ENCODE data around the gene MICAL3. TPM values are rescaled to one million over a fixed set of nuclear protein-coding genes. Genes with fewer than 3 reads are reported as not detected.
A peak's percentile ranks its signal among the peaks of the same experiment; 100 is the strongest.
"Not testable (repeated sequence)": the region's sequence is repeated elsewhere in the genome, so short reads cannot be mapped to it uniquely, and the experiment has no call there.

The MICAL3 gene
- total RNA-seq, 1 experiment from 2014 or later: 47.1 TPM

DNA sequence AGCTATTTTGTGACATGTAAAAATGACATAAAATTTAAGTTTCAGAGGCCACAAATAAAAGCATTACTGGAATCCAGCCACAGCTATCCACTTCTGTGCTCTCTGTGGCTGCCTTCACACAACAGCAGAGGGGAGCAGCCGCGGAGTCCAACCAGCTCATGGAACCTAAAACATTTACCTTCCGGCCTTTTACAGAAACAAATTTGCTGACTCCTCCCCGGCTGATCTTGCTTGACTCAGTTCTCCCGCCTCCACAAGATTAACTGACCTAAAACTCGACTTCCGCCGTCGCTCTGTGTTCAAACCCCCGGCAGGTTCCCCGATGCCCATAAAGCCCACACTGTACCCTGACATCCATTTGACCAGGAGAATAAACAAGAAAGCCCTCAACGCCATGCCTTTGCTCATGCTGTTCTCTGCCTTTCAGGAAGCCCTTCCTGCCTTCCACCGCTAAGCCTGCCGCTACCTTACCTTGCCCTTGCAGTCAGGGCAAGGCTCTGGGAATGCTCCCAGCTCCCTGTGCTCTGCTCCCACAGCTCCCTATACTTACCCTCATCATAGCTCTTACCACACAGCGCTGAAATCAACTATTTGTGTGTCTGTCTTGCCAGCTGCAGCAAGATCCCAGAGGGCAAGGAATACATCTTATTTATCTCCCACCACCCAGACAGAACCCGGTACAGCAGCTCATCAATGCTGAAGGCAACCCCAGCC, 35.4 kb downstream of the MICAL3 start:
- ATAC-seq (no peak), DNase-seq (ENCODE audit: low read depth, low spot score) (no peak)
- Histone ChIP-seq H3K9me3 (ENCODE audit: control insufficient read depth, insufficient read depth, low read depth, low read length) (no peaks in the 10 kb centered on the region), H3K36me3 (ENCODE audit: control insufficient read depth, insufficient read depth, low read length) (no peaks in the 10 kb centered on the region), H3K4me3 (ENCODE audit: low read depth in 2 of 2, low read length in 2 of 2) (no peak overlapping the region), H3K27ac (ENCODE audit: low read length) (no peak overlapping the region), H3K27me3 (ENCODE audit: control insufficient read depth, insufficient read depth, low read length) (no peaks in the 10 kb centered on the region), H3K4me1 (ENCODE audit: control insufficient read depth, insufficient read depth, low read length) (peaks cover 10% of the 10 kb centered on the region)
- POLR2A ChIA-PET: no interaction called here
- TF ChIP-seq, protein P1, sequence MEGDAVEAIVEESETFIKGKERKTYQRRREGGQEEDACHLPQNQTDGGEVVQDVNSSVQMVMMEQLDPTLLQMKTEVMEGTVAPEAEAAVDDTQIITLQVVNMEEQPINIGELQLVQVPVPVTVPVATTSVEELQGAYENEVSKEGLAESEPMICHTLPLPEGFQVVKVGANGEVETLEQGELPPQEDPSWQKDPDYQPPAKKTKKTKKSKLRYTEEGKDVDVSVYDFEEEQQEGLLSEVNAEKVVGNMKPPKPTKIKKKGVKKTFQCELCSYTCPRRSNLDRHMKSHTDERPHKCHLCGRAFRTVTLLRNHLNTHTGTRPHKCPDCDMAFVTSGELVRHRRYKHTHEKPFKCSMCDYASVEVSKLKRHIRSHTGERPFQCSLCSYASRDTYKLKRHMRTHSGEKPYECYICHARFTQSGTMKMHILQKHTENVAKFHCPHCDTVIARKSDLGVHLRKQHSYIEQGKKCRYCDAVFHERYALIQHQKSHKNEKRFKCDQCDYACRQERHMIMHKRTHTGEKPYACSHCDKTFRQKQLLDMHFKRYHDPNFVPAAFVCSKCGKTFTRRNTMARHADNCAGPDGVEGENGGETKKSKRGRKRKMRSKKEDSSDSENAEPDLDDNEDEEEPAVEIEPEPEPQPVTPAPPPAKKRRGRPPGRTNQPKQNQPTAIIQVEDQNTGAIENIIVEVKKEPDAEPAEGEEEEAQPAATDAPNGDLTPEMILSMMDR (IDR thresholded peaks at IDR 0.05): no peak
- TF ChIP-seq TCF7L2 (IDR thresholded peaks at IDR 0.05; ENCODE audit: low read depth, low read length): no peak
- TF ChIP-seq, protein P2, sequence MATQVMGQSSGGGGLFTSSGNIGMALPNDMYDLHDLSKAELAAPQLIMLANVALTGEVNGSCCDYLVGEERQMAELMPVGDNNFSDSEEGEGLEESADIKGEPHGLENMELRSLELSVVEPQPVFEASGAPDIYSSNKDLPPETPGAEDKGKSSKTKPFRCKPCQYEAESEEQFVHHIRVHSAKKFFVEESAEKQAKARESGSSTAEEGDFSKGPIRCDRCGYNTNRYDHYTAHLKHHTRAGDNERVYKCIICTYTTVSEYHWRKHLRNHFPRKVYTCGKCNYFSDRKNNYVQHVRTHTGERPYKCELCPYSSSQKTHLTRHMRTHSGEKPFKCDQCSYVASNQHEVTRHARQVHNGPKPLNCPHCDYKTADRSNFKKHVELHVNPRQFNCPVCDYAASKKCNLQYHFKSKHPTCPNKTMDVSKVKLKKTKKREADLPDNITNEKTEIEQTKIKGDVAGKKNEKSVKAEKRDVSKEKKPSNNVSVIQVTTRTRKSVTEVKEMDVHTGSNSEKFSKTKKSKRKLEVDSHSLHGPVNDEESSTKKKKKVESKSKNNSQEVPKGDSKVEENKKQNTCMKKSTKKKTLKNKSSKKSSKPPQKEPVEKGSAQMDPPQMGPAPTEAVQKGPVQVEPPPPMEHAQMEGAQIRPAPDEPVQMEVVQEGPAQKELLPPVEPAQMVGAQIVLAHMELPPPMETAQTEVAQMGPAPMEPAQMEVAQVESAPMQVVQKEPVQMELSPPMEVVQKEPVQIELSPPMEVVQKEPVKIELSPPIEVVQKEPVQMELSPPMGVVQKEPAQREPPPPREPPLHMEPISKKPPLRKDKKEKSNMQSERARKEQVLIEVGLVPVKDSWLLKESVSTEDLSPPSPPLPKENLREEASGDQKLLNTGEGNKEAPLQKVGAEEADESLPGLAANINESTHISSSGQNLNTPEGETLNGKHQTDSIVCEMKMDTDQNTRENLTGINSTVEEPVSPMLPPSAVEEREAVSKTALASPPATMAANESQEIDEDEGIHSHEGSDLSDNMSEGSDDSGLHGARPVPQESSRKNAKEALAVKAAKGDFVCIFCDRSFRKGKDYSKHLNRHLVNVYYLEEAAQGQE (IDR thresholded peaks at IDR 0.05; ENCODE audit: insufficient read depth in 1 of 2, low read depth in 2 of 2, low read length in 1 of 2): no peak
- TF ChIP-seq SIN3A (IDR thresholded peaks at IDR 0.05; ENCODE audit: borderline replicate concordance, insufficient read depth, low read depth, low read length): no peak
- TF ChIP-seq POLR2AphosphoS5 (IDR thresholded peaks at IDR 0.05; ENCODE audit: low read depth, low read length): no peak
- BruUV-seq (replicated peaks): TSS peak; percentile 8
- intact Hi-C loops (cut with micrococcal nuclease; ENCODE audit: unreplicated experiment): no loop called here
- CTCF ChIA-PET: no interaction called here
- in situ Hi-C loops (cut with HindIII; ENCODE audit: low pct_unique_long_range_greater_than_20kb, low sequenced_read_pairs): no loop called here

DNA sequence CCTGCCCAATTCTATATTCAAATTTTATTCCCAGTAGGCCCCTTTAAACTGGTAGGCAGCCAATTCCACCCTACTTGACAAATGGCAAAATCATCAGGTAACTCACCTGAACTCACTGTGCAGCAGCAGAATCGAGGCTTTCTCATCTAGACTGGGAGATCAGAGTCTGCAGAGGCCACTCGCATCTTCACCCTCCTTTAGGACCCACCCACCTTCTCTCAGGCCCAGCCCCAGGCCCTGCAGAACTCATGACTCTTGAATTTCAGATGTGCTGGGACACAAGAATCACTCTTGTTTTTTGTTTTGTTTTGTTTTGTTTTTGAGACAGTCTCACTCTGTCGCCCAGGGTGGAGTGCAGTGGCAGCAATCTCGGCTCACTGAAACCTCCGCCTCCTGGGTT, 38.8 kb downstream of the MICAL3 start:
- ChIA-PET POLR2A (no interaction called here), CTCF (no interaction called here)
- Histone ChIP-seq H3K36me3 (ENCODE audit: control insufficient read depth, insufficient read depth, low read length) (no peaks in the 10 kb centered on the region), H3K4me3 (ENCODE audit: low read depth in 2 of 2, low read length in 2 of 2) (no peak overlapping the region), H3K4me1 (ENCODE audit: control insufficient read depth, insufficient read depth, low read length) (peaks cover 17% of the 10 kb centered on the region), H3K9me3 (ENCODE audit: control insufficient read depth, insufficient read depth, low read depth, low read length) (no peaks in the 10 kb centered on the region), H3K27me3 (ENCODE audit: control insufficient read depth, insufficient read depth, low read length) (no peaks in the 10 kb centered on the region), H3K27ac (ENCODE audit: low read length) (no peak overlapping the region)
- no TSS peak for BruUV-seq (replicated peaks)
- DNase-seq (ENCODE audit: low read depth, low spot score): no peak
- intact Hi-C loops (cut with micrococcal nuclease; ENCODE audit: unreplicated experiment): no loop called here
- no peak for TF ChIP-seq TCF7L2 (IDR thresholded peaks at IDR 0.05; ENCODE audit: low read depth, low read length)
- TF ChIP-seq, protein P2 (IDR thresholded peaks at IDR 0.05; ENCODE audit: insufficient read depth in 1 of 2, low read depth in 2 of 2, low read length in 1 of 2): no peak
- no peak for TF ChIP-seq SIN3A (IDR thresholded peaks at IDR 0.05; ENCODE audit: borderline replicate concordance, insufficient read depth, low read depth, low read length)
- TF ChIP-seq, protein P1 (IDR thresholded peaks at IDR 0.05): no peak
- no peak for TF ChIP-seq POLR2AphosphoS5 (IDR thresholded peaks at IDR 0.05; ENCODE audit: low read depth, low read length)
- in situ Hi-C loops (cut with HindIII; ENCODE audit: low pct_unique_long_range_greater_than_20kb, low sequenced_read_pairs): no loop called here
- no peak for ATAC-seq

DNA sequence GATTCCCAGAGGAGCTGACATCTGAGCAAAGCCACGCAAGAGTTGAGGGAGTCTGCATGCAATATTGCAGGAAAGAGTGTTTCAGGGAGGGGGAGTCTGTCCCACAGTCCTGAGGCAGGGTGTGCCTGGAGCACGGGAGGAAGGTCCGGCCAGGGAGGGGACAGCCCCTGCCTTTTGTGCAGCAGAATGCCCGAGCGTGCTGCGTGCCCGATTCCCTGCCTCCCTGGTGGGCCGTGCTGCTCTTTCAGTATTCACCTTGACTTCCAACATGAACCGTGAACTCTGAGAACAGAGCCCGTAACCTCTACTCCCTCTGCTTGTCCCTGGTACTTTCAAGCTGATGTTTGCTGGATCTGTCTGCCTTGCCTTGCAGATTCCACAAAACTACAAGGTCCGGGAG, 39.3 kb downstream of the MICAL3 start:
- H3K27me3 ChIP-seq (ENCODE audit: control insufficient read depth, insufficient read depth, low read length); H3K27ac ChIP-seq (ENCODE audit: low read length); H3K9me3 ChIP-seq (ENCODE audit: control insufficient read depth, insufficient read depth, low read depth, low read length); BruUV-seq (replicated peaks); ATAC-seq; in situ Hi-C loops (cut with HindIII; ENCODE audit: low pct_unique_long_range_greater_than_20kb, low sequenced_read_pairs); H3K36me3 ChIP-seq (ENCODE audit: control insufficient read depth, insufficient read depth, low read length); CTCF ChIA-PET; DNase-seq (ENCODE audit: low read depth, low spot score); H3K4me3 ChIP-seq (ENCODE audit: low read depth in 2 of 2, low read length in 2 of 2); intact Hi-C loops (cut with micrococcal nuclease; ENCODE audit: unreplicated experiment): not testable (repeated sequence)
- peaks cover 22% of the 10 kb centered on the region for H3K4me1 ChIP-seq (ENCODE audit: control insufficient read depth, insufficient read depth, low read length)
- POLR2A ChIA-PET: interaction anchor here (0.6 kb wide), 1 partner anchor 35 kb away, joined by 8 read pairs; no protein-coding TSS in a partner anchor

Data from Panc1 (cell line).